A549 (cell line): Measurements from ENCODE around the gene TRMT2B.

Experiments used
- PHF8 ChIP-seq: fragments of 200-600 bp; sonication (generic); IDR thresholded peaks from 2 replicates; pipeline ENCODE4 v1.6.1; 2016; ENCODE audit warnings: low read depth, mild to moderate bottlenecking, antibody characterized with exemption, moderate library complexity, borderline replicate concordance
- POLR2A ChIP-seq: IDR thresholded peaks from 2 replicates; pipeline ENCODE4 v1.6.1; 2012; ENCODE audit warnings: mild to moderate bottlenecking, low read length

- TF ChIP-seq PHF8, result no peak
- TF ChIP-seq POLR2A, result no peak
Observed at GRCh38 chrX:100999451-100999850, 52.5 kb downstream of the TRMT2B start.
